Measurements from ENCODE around the gene CEP164.
"Not testable (repeated sequence)": the region's sequence is repeated elsewhere in the genome, so short reads cannot be mapped to it uniquely, and the experiment has no call there.

The CEP164 gene

DNA sequence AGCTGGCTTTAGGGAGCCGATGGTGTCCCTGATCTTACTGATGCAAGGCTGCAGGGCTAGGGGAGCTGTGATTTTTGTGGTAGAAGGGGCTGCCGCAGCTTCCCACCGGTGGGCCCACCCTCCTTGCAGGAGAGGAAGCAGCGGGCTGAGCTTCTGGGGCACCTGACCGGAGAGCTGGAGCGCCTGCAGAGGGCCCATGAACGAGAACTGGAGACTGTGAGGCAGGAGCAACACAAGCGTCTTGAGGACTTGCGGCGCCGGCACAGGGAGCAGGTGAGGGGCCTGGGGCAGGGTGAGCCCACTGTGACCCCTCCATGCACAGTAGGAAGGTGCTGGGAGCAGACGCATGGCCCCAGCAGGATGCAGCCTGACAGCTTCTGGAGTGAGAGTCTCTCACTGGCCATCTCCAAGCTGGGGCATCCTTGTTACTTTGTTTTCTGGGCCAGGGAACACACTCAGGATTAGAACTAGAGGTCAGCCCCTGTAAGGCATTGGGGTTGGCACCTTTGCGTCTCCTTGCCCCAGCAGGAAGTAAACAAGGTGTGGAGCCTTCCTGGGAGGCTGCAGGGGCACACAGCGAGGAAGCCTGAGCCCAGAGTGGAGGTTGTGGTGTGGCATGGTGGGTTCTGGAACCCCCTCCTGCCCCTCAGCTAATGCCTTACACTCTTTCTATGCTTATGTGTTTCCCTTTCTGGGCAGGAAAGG lies 66.7 kb downstream of the CEP164 start:
- no peak for DNase-seq
- TF ChIP-seq, protein P1, sequence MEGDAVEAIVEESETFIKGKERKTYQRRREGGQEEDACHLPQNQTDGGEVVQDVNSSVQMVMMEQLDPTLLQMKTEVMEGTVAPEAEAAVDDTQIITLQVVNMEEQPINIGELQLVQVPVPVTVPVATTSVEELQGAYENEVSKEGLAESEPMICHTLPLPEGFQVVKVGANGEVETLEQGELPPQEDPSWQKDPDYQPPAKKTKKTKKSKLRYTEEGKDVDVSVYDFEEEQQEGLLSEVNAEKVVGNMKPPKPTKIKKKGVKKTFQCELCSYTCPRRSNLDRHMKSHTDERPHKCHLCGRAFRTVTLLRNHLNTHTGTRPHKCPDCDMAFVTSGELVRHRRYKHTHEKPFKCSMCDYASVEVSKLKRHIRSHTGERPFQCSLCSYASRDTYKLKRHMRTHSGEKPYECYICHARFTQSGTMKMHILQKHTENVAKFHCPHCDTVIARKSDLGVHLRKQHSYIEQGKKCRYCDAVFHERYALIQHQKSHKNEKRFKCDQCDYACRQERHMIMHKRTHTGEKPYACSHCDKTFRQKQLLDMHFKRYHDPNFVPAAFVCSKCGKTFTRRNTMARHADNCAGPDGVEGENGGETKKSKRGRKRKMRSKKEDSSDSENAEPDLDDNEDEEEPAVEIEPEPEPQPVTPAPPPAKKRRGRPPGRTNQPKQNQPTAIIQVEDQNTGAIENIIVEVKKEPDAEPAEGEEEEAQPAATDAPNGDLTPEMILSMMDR (IDR thresholded peaks at IDR 0.05; ENCODE audit: low read depth, low read length): no peak
- Histone ChIP-seq H3K27ac (no peak overlapping the region), H3K27me3 (ENCODE audit: insufficient read depth, low read depth, severe bottlenecking) (no peaks in the 10 kb centered on the region), H3K36me3 (peaks cover 87% of the 10 kb centered on the region), H3K4me3 (ENCODE audit: low read depth, low read length) (no peak overlapping the region), H3K9me3 (ENCODE audit: severe bottlenecking) (peaks cover 19% of the 10 kb centered on the region)

DNA sequence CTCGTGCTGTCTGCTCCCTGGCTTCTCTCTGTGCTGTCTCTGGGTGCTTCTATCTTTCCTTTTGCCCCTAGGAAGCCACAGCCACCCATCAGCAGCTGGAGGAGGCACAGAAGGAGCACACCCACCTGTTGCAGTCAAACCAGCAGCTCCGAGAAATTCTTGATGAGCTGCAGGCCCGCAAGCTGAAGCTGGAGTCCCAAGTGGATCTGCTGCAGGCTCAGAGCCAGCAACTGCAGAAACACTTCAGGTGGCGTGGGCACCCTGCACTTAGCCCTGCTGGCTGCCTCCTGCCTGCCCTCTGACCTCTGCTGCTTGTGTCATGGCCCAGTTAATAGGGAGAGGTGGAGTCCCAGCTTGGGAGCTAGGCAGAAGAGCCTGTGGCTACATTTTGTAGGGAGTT lies 67.8 kb downstream of the CEP164 start:
- no peaks in the 10 kb centered on the region for H3K27me3 ChIP-seq (ENCODE audit: insufficient read depth, low read depth, severe bottlenecking)
- no peak for DNase-seq
- H3K36me3 ChIP-seq: peaks cover 84% of the 10 kb centered on the region
- TF ChIP-seq, protein P1 (IDR thresholded peaks at IDR 0.05; ENCODE audit: low read depth, low read length): no peak
- no peak overlapping the region for H3K4me3 ChIP-seq (ENCODE audit: low read depth, low read length)
- H3K27ac ChIP-seq: no peak overlapping the region
- peaks cover 19% of the 10 kb centered on the region for H3K9me3 ChIP-seq (ENCODE audit: severe bottlenecking)

DNA sequence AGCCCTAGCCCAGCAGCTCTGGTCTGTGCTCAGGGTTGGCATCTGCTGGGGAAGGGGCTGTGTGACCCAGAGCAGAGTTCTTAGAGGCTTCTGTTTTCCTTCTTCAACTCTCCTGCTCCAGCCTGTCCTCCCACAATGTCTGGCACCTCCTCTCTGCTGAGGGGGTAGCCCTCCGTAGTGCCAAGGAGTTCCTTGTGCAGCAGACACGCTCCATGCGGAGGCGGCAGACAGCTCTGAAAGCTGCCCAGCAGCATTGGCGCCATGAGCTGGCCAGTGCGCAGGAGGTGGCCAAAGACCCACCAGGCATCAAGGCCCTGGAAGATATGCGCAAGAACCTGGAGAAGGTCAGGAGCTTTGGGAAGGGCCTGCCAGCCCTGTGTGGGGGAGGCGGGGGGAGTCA lies 69.3 kb downstream of the CEP164 start:
- peaks cover 70% of the 10 kb centered on the region for H3K36me3 ChIP-seq
- no peak overlapping the region for H3K4me3 ChIP-seq (ENCODE audit: low read depth, low read length)
- no peak for DNase-seq
- peaks cover 19% of the 10 kb centered on the region for H3K9me3 ChIP-seq (ENCODE audit: severe bottlenecking)
- H3K27ac ChIP-seq: no peak overlapping the region
- H3K27me3 ChIP-seq (ENCODE audit: insufficient read depth, low read depth, severe bottlenecking): no peaks in the 10 kb centered on the region
- TF ChIP-seq, protein P1 (IDR thresholded peaks at IDR 0.05; ENCODE audit: low read depth, low read length): no peak

DNA sequence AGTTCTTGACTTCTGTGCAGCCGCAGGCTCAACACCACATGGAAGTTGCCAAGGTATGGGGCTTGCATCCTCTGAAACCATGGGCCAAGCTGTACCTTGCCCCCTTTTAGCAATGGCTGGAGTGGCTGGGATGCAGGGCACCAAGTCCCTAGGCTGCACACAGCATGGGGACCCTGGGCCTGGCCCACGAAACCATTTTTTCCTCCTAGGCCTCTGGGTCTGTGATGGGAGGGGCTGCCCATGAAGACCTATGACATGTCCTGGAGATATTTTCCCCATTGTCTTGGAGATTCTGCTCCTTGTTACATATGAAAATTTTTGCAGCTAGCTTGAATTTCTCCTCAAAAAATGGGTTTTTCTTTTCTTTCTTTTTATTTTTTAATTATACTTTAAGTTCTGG lies 71.0 kb downstream of the CEP164 start:
- peaks cover 57% of the 10 kb centered on the region for H3K36me3 ChIP-seq
- H3K27me3 ChIP-seq (ENCODE audit: insufficient read depth, low read depth, severe bottlenecking); DNase-seq; H3K27ac ChIP-seq; H3K4me3 ChIP-seq (ENCODE audit: low read depth, low read length): not testable (repeated sequence)
- peaks cover 19% of the 10 kb centered on the region for H3K9me3 ChIP-seq (ENCODE audit: severe bottlenecking)

DNA sequence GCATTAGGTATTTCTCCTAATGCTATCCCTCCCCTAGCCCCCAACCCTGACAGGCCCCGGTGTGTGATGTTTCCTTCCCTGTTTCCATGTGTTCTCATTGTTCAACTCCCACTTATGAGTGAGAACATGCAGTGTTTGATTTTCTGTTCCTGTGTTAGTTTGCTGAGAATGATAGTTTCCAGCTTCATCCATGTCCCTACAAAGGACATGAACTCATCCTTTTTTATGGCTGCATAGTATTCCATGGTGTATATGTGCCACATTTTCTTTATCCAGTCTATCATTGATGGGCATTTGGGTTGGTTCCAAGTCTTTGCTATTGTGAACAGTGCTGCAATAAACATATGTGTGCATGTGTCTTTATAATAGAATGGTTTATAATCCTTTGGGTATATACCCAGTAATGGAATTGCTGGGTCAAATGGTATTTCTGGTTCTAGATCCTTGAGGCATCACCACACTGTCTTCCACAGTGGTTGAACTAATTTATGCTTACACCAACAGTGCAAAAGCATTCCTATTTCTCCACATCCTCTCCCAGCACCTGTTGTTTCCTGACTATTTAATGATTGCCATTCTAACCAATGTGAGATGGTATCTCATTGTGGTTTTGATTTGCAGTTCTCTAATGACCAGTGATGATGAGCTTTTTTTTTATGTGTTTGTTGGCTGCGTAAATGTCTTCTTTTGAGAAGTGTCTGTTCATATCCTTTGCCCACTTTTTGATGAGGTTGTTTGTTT lies 71.6 kb downstream of the CEP164 start:
- peaks cover 19% of the 10 kb centered on the region for H3K9me3 ChIP-seq (ENCODE audit: severe bottlenecking)
- H3K27me3 ChIP-seq (ENCODE audit: insufficient read depth, low read depth, severe bottlenecking); DNase-seq; H3K4me3 ChIP-seq (ENCODE audit: low read depth, low read length); H3K27ac ChIP-seq: not testable (repeated sequence)
- H3K36me3 ChIP-seq: peaks cover 51% of the 10 kb centered on the region

DNA sequence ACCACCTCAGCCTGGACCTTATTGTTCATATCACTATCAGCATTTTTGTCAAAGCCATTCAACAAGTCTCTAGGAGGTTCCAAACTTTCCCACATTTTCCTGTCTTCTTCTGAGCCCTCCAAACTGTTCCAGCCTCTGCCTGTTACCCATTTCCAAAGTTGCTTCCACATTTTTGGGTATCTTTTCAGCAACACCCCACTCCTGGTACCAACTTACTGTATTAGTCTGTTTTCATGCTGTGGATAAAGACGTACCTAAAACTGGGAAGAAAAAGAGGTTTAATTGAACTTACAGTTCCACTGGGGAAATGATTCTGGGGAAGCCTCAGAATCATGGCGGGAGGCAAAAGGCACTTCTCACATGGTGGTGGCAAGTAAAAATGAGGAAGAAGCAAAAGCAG lies 78.2 kb downstream of the CEP164 start:
- H3K4me3 ChIP-seq (ENCODE audit: low read depth, low read length); H3K27me3 ChIP-seq (ENCODE audit: insufficient read depth, low read depth, severe bottlenecking); H3K9me3 ChIP-seq (ENCODE audit: severe bottlenecking); DNase-seq; H3K27ac ChIP-seq: not testable (repeated sequence)
- H3K36me3 ChIP-seq: peaks cover 52% of the 10 kb centered on the region

DNA sequence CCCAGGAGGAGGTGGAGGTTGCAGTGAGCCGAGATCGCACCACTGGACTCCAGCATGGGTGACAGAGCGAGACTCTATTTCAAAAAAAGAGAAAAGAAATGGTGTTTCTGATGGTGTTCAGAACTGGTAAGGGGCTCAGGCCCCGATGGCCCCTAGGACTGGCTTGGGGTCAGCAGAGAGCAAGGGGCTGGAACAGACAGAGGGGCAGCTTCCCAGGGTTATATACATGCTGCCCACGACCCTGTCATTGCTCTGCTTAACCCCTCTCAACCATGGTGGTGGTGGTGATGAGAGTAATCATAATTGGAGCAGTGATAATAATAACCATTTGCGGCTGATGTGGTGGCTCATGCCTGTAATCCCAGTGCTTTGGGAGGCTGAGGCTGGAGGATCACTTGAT lies 79.4 kb downstream of the CEP164 start:
- Histone ChIP-seq H3K27me3 (ENCODE audit: insufficient read depth, low read depth, severe bottlenecking) (no peaks in the 10 kb centered on the region), H3K4me3 (ENCODE audit: low read depth, low read length) (no peak overlapping the region), H3K27ac (no peak overlapping the region), H3K36me3 (peaks cover 55% of the 10 kb centered on the region), H3K9me3 (ENCODE audit: severe bottlenecking) (no peaks in the 10 kb centered on the region)
- TF ChIP-seq, protein P1 (IDR thresholded peaks at IDR 0.05; ENCODE audit: low read depth, low read length): no peak
- no peak for DNase-seq
